NCI-H82 treated with DMSO at 0.1 percent for 48 hours (cell line): ENCODE results near the gene GPER1.
"Not testable (repeated sequence)": the region's sequence is repeated elsewhere in the genome, so short reads cannot be mapped to it uniquely, and the experiment has no call there.

Experiments
- DNase-seq: peaks from one replicate; lab custom pipeline; 2025; ENCODE audit not compliant: unreplicated experiment; lab: John Stamatoyannopoulos, UW

Gene GPER1

DNA sequence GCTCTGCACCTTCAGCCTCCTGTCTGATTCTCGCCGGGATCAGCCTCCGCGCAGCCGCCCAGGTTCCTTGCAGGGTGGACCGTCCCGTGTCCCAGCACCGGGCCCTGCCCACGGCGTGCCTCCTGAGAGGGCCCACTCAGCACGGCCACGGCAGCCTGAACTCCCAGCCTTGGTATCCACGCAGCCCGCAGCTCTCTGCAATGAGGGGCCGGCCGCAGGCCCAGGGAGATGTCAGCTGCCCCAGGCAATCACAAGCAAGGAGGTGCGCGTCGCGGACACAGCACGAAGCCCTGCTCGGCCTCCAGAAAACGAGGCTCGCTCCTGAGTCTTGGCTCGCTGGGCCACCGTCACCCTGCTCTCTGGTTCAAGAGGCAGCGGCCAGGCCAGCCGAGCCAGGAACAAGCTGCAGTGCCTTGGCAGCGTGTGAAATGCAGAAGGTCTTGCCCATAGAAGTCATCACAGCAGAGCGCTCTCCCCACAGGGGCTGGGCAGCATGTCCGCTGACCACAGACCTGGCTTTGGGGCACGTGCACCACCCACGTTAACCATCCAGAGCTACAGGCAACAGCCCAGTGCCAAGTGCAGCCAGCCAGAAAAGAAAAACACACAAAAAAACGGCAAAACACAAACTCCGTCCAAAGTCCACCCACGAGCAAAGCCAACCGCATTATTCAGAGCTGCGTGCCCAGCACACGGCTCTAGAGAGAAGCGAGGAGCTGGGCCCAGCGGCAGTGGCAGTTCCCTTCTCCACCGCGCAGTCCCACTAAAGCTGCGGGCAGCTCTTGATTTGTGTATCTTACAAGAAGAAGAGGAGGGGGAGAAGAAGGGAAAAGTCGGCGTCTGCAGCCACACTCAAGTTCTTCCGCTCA, 13.9 kb downstream of the GPER1 start:
- no peak for DNase-seq

DNA sequence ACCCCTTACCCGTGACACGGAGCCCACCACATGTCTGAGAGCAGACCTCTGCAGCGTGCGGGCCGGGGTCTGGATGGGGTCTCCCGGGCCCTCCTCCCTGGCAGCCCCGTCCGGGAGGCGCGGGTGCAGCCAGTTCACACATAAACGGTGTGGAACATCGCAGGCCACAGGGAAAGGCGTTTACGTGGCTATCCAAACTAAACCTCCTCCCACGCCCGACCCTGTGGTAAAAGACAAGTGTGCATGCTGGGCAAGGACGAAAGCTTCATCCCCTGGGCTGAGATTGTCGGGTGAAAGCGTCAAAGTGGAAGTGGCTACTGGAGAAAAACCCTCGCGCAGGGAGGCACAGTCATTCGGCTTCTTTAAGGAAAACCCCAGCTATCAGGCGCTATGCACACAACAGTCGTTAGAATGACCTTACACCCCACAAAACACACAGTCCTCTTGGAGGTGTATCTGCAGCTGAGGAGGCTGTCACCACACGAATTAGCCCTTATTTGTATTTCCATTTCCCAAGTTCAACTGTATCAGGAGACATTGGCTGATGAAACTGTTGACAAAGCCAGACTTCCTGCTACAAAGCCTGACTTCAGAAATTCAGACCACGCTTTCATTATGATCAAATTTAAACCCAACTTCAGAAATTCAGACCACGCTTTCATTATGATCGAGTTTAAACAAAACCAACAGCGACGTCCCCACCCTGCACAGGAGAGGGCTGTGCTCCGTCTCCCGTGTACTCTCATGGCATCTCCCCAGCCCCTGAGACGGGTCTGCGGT, 15.3 kb downstream of the GPER1 start:
- DNase-seq = no peak

GRCh38 chr7:1103789-1104515, 16.0 kb downstream of the GPER1 start:
- no peak for DNase-seq

- DNase-seq = no peak
Observed at GRCh38 chr7:1104516-1105179, 16.7 kb downstream of the GPER1 start.

- no peak for DNase-seq
Observed at GRCh38 chr7:1105189-1105588, 17.3 kb downstream of the GPER1 start.

- no peak for DNase-seq
Observed at GRCh38 chr7:1106063-1106792, 18.3 kb downstream of the GPER1 start.

- DNase-seq = no peak
Observed at GRCh38 chr7:1106793-1107421, 19.0 kb downstream of the GPER1 start.

- peak; percentile 8 for DNase-seq
Observed at GRCh38 chr7:1108264-1108920, 20.5 kb downstream of the GPER1 start.

DNA sequence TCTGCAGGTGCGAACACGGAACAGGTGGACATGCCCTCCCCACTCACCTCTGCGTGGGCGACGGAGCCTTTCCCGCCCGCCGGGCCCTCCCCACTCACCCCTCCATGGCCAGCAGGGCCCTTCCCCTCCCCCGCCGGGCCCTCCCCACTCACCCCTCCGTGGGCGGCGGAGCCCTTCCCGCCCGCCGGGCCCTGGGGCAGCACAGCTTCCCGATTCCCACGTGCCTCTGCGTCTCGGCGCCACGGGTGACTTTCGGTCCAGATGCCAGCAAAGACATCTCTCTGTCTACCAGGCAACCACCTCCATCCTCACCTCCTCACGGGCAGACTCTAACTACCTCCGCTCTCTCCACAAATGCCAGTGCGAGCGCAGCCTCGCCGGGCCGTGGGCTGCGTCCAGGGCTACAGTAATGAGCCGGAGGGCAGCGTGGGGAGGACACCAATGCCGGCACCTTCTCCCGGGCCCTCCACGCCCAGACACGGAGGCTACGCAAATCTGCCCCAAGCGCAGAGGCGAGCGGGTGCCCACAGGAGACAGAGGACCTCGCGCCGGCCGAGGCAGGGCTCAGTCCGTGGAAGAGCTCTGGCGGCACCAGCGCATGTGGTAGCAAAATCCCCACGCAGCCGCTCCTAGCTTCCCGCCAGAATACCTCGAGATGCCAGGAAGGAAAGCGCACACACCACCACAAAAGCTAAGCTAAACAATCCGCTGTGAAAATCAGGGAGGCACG, 21.8 kb downstream of the GPER1 start:
- no peak for DNase-seq

- no peak for DNase-seq
Observed at GRCh38 chr7:1110358-1110757, 22.4 kb downstream of the GPER1 start.

GRCh38 chr7:1111156-1111555, 23.2 kb downstream of the GPER1 start:
- no peak for DNase-seq

- DNase-seq = no peak
Observed at GRCh38 chr7:1112109-1112508, 24.2 kb downstream of the GPER1 start.

DNA sequence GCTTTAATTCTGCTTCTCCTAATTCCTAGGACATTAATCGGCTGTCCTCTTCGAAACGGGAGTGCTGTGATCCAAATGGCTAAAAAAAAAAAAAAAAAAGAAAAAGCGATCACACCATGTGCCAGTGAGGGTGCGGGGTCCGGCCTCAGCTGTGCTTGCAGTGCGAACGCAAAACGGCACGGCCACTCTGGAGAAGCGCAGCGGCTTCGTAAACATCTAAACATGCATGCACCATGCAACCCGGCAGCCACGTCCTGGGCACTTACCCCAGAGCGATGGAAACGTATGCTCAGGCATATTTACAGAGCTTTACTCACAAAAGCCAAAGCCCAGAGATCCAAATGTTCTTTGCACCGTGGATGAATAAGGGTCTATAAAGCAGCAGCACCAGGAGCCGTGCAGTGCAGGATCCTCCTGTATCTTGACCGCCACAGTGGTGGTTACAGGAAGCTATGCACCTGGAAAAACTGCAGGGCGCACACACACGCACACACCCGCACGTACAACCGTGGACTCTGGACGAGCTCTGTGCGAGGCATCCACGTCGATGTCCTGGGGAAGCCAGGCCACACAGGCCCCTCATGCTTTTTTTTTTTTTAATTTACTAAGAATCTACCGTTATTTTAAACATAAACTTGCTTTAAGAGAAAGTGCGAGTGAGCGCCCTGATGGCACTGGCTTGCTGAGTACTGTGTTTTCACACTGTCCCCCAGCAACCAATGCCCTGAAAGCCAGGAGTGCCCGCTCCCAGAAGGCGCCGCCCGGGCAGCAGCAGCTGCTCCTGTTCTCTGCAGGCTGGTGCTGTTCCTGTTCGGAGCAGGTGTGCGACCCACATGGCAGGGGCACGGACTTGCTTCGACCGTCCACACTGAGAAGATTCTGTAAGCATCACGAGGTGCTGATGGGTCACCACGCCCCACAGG, 25.0 kb downstream of the GPER1 start:
- DNase-seq = no peak

DNA sequence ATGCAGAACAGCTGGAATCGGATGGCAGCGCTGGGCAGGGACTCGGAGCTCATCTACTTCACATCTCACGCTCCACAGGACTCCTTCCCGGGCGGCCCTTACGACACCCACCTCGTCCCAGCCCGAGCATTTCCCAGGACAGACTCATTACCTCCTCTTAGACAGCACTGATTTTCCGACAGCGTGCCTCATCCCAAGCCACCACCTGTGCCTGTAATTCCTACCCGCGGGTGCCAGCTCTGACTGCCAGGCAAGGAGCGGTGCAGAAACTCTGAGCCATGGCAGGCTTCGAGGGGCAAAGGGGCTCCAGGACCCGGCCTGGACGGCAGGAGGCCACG, 25.6 kb downstream of the GPER1 start:
- no peak for DNase-seq

DNA sequence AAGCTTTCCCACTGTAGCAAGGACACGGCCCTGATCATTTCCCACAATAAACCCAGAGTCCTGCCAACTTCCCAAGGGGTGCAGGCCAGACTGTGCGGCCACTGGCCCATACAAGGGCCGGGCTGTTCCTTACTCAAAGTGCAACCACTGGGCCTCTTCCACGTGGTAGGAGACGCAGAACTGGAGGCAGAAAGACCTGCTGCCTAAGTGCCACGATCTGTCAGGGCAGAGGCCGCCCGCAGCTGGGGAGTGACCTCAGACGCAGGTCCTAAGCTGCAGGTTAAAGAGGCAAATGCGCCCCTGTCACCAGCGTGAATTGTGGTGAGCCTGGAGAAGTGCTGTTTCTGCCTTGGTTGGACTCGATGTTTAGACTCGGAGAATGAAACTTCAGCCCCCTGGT, 26.2 kb downstream of the GPER1 start:
- no peak for DNase-seq

DNA sequence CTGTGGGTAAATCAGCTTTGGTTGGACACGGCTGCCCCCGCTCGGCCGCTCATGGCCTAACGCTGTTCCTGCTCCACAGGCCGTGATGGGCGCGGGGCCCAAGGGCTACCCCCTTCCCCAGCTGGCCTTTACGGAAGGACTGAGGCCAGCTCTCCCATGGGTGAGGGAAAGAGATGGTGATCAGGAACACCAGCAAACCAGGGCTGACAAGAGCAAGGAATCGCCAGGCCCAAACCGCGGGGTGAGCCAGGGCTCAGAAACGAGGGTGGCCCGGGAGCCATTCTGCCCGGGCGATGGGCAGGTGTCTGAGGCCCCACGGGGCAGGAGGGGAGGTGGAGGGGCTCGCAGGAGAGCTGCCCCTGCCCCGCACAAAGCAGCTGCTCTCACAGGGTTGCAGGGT, 26.6 kb downstream of the GPER1 start:
- DNase-seq = no peak

- not testable (repeated sequence) for DNase-seq
Observed at GRCh38 chr7:1115171-1116045, 27.5 kb downstream of the GPER1 start.
